Amniotic epithelial cell (primary cell): ENCODE results near the gene FAM53A.

ENCODE experiments used
- DNase-seq: peaks from one replicate; pipeline ENCODE4 v3.0.0-alpha.2; 2010; ENCODE audit warnings: low read depth

FAM53A gene

DNA sequence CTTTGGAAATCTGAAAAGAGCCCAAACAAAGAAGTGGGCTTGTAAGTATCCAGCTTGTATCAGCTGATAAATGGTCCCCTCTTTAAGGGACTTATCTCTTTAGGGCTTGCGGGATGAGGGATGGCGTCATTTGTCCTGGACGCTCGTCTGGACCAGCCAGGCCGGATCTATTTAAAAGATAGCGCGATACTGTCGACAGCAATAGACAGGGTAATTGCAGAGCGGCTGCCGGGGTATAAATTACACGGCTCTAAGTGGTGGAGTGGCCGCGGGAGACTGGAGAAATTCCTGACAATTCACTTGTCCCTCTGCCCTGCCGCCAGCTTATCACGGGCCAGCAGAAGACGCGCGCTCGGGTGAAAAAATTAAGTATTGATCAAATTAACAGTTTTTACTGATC is 90.7 kb downstream of the FAM53A start:
- no peak for DNase-seq

DNA sequence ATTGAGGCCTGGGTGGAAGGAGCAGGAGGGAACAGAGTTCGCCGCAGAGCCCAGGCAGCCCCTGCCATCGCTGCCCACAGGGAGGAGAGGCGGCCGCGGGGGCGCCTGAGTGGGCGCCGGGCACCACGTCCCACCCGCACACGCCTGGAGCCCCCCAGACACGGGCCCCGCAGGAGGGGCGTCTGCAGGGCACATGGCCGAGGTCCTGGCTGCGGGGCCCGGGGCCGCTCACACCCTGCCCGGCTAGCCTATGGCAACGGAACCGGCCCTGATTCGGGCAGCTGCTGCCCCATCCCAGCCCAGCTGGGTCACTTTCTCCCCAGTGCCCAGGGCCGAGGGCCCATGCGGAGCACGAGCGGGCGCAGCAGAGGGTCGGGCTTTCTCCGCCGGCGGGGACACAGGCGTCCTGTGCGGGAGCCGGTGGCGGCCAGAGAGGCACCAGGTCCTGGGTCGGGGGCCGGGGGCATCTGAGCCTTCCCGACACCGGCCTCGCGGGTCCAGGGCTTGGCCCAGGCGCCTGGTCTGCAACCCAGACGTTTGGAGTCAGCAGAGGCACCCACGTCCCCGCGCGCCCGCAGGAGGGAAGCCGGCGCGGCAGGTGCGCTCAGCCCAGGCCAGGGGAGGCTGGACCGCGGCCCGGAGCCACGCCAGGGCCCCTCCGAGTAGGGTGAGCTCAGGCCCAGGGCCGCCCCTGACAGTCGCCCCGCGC is 91.2 kb downstream of the FAM53A start:
- DNase-seq, result no peak

- DNase-seq, result no peak
Observed at GRCh38 chr4:1592068-1592708, 91.9 kb downstream of the FAM53A start.

- no peak for DNase-seq
Observed at GRCh38 chr4:1591107-1591506, 93.0 kb downstream of the FAM53A start.

GRCh38 chr4:1590244-1590643 is 93.9 kb downstream of the FAM53A start:
- no peak for DNase-seq
